Measurements from ENCODE around the gene TCIRG1. TPM values are rescaled to one million over a fixed set of nuclear protein-coding genes. Genes with fewer than 3 reads are reported as not detected.

The TCIRG1 gene
- total RNA-seq, 3 donors from 2014 or later = 71.4 to 135 (median 90.3) TPM

- no peaks in the 10 kb centered on the region for H3K36me3 ChIP-seq
Measured at GRCh38 chr11:68053981-68054812, 15.4 kb downstream of the TCIRG1 start.

DNA sequence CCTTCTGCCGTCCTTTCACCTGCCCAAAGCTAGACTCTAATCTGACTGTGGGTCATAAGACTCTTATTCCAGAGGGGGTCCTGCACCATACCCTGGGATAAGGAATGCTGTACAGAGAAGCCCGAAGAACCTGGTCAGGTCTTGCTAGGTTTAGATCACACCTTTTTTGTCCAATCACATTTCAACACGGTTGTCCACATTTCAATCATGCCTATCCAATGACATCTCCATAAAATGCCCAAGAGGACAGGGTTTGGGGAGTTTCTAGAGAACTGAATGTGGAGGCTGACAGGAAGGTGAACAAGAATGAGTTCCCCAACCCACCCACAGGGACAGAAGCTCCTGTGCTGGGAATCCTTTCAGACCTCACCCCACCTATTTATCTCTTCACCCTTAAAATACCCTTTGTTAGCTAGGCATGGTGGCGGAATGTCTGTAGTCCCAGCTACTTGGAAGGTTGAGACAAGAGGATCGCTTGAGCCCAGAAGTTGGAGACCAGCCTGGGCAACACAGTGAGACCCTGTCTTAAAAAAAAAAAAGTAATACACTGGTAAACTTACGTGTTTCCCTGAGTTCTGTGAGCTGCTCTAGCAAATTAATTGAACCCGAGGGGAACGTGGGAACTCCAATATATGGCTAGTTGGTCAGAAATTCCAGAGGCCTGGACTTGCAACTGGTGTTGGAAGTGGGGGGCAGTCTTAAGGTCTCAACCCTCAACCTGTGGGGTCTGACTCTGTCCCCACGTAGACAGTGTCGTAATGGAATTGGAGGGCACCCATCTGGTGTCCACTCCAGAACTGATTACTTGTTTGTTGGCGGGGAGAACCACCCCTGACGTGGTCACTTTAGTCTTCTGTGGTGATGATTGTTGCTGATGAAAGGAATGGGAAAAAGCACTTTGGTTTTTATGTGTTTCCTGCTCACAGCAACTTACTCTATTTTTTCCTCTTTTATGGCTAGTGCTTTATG lies 17.8 kb downstream of the TCIRG1 start:
- Histone ChIP-seq H3K9me3 (no peaks in the 10 kb centered on the region), H3K27me3 (no peaks in the 10 kb centered on the region), H3K4me3 (no peak overlapping the region), H3K36me3 (no peaks in the 10 kb centered on the region), H3K4me1 (no peaks in the 10 kb centered on the region), H3K27ac (no peak overlapping the region)
- TF ChIP-seq POLR2A (IDR thresholded peaks at IDR 0.05) = no peak
- TF ChIP-seq, protein P1, sequence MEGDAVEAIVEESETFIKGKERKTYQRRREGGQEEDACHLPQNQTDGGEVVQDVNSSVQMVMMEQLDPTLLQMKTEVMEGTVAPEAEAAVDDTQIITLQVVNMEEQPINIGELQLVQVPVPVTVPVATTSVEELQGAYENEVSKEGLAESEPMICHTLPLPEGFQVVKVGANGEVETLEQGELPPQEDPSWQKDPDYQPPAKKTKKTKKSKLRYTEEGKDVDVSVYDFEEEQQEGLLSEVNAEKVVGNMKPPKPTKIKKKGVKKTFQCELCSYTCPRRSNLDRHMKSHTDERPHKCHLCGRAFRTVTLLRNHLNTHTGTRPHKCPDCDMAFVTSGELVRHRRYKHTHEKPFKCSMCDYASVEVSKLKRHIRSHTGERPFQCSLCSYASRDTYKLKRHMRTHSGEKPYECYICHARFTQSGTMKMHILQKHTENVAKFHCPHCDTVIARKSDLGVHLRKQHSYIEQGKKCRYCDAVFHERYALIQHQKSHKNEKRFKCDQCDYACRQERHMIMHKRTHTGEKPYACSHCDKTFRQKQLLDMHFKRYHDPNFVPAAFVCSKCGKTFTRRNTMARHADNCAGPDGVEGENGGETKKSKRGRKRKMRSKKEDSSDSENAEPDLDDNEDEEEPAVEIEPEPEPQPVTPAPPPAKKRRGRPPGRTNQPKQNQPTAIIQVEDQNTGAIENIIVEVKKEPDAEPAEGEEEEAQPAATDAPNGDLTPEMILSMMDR (IDR thresholded peaks at IDR 0.05) = no peak
- TF ChIP-seq POLR2AphosphoS5 (IDR thresholded peaks at IDR 0.05) = no peak
- intact Hi-C loops (cut with DNase I; ENCODE audit: low total_unique reads) = no loop called here
- no peak for DNase-seq (ENCODE audit: low spot score in 2 of 2)

More at GRCh38 chr11:68053981-68054812, 15.4 kb downstream of the TCIRG1 start:
- TF ChIP-seq POLR2AphosphoS5 (IDR thresholded peaks at IDR 0.05) (no peak), POLR2A (IDR thresholded peaks at IDR 0.05) (no peak)
- TF ChIP-seq, protein P1 (IDR thresholded peaks at IDR 0.05) = no peak
- no peak for DNase-seq (ENCODE audit: low spot score in 2 of 2)
- Histone ChIP-seq H3K27me3 (no peaks in the 10 kb centered on the region), H3K9me3 (no peaks in the 10 kb centered on the region), H3K4me3 (no peak overlapping the region), H3K27ac (no peak overlapping the region), H3K4me1 (no peaks in the 10 kb centered on the region)
- intact Hi-C loops (cut with DNase I; ENCODE audit: low total_unique reads) = no loop called here

DNA sequence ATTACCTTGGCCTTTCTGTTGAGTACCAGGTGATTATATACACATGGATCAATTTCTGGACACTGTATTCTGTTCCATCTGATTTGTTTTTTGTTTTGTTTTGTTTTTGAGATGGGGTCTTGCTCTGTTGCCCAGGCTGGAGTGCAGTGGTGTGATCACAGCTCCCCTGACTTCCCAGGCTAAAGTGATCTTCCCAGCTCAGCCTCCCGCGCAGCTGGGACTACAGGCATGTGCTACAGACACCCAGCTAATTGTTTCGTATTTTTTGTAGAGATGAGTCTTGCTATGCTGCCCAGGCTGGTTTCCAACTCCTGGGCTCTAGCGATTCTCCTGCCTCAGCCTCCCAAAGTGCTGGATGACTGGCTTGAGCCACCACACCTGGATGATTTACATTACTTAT lies 19.0 kb downstream of the TCIRG1 start:
- TF ChIP-seq POLR2A (IDR thresholded peaks at IDR 0.05) = no peak
- TF ChIP-seq, protein P1 (IDR thresholded peaks at IDR 0.05) = no peak
- no peak for TF ChIP-seq POLR2AphosphoS5 (IDR thresholded peaks at IDR 0.05)

DNA sequence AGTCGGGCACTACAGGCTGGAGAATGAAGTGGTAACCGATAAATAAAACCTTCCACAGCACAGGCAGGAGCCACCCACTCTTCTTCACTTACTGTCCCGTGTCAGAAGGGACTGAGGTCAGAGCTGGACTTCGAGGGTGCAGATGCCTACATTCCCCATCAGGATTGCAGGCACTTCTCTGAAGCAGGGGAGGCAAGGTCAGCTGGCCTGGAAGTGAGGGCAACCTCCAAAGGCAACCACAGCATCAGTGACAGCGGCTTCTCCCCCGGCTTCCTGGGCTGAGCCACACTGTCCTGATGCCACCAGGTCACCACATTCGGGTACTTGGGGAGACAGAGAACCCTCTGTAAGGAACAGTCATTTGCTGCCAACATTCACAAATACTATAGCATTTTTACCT lies 22.7 kb downstream of the TCIRG1 start:
- no peaks in the 10 kb centered on the region for H3K27me3 ChIP-seq
- no peak overlapping the region for H3K4me3 ChIP-seq
- no peaks in the 10 kb centered on the region for H3K9me3 ChIP-seq
- no peak for TF ChIP-seq POLR2A (IDR thresholded peaks at IDR 0.05)
- TF ChIP-seq POLR2AphosphoS5 (IDR thresholded peaks at IDR 0.05) = no peak
- TF ChIP-seq, protein P1 (IDR thresholded peaks at IDR 0.05) = no peak
- no peaks in the 10 kb centered on the region for H3K36me3 ChIP-seq
- no peaks in the 10 kb centered on the region for H3K4me1 ChIP-seq
- H3K27ac ChIP-seq = no peak overlapping the region
- DNase-seq (ENCODE audit: low spot score in 2 of 2) = no peak
- intact Hi-C loops (cut with DNase I; ENCODE audit: low total_unique reads) = no loop called here

More for the DNA sequence above, 19.0 kb downstream of the TCIRG1 start:
- intact Hi-C loops (cut with DNase I; ENCODE audit: low total_unique reads) = no loop called here
- Histone ChIP-seq H3K4me1 (no peaks in the 10 kb centered on the region), H3K9me3 (no peaks in the 10 kb centered on the region), H3K4me3 (no peak overlapping the region), H3K27me3 (no peaks in the 10 kb centered on the region), H3K36me3 (no peaks in the 10 kb centered on the region), H3K27ac (no peak overlapping the region)
- no peak for DNase-seq (ENCODE audit: low spot score in 2 of 2)

Measured in breast epithelium (tissue), 4 donors.